HG02884 (cell line): Measurements from ENCODE around the gene KCNK15.
"Not testable (repeated sequence)": the region's sequence is repeated elsewhere in the genome, so short reads cannot be mapped to it uniquely, and the experiment has no call there.

Experiments used
- ATAC-seq: cut with Tn5 transposase; IDR thresholded peaks from one replicate; pipeline ENCODE4 v1.9.1; 2021; ENCODE audit warnings: mild to moderate bottlenecking, moderate library complexity; ENCODE audit not compliant: unreplicated experiment

KCNK15 gene

DNA sequence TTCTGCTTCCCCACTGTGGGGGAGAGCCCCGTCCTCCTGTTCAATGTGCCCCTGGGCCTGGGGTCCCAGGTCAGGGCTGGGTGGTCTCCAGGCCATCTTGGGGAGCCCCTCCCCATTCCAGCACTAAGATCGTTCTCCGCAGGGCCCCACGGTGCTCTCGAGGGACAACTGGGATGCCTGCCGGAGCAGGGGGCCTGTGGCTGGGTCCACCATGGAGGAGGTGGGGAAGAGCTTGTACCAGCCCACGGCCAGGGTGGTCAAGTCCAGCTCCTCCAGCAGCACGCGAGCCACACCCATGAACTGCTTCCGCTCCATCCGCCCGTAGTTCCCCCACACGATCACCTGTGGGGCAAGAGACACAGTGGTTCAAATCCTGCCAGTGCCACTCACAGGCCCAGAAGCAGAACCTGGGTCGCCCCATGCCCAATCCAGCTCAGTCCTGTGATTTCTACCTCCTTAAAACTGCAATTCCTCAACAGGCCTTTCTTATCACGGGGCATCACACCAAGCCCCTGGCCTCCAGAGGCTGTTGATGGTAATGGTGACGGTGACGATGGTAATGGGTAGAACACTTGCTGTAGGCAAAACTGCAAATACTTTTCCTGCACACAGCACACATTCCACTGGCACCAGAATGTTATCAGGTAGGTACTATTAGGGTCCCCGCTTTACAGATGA, 10.5 kb downstream of the KCNK15 start:
- no peak for ATAC-seq

DNA sequence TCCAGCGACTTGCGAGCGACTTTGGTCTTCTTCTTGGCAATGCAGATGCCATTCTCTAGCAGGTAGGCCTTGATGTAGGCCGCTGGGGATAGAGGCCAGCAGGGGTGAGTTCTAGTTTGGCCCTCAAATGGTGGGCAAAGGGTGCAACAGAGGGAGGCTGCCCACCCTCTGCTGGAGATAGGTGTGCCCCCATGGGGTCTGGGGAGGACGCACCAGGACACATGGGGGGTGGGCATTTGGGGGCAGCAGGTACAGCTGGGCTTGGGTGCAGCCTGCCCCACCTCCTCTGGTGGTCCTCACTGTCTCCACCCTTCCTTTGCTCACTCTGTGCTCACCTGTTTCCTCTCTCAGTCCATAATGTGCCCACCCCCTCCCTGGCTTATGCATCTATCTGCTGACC, 11.3 kb downstream of the KCNK15 start:
- ATAC-seq = no peak

DNA sequence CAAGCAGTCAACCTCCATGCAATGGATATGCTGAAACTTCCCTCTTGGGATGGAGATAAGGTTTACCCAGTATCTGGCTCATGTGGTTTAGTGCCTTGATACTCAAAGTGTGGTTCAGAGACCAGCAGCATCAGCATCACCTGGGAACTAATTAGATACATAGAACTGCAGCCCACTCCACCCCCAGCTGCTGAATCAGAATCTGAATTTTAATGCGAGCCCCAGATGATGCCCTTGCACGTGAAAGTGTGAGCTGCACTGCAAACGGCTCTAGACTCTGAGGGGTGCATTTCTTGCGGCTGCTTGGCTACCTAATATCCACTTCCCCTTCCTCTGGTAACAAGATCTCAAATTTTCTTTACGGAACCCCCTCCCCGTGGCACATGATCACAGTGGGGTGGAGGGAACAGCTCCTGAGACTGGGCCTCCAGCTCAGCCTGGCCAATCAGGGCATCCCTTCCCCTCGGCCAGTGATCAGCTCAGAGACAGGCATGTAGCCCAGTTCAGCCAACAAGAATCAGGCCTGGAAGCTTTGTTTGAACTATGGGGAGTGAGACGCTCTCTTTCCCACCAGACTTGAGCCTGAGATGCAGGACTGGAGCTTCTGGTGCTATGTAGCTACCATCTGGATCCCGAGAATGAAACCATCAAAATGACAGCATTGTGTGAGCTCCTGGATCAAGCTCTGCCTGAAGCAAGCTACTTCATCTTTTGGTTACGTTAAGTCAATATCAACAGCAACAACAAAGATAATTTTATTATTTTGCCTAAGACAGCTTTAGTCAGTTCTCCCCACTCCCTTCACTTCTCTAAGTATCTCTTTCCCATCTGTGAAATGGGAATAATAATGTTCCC, 12.8 kb downstream of the KCNK15 start:
- no peak for ATAC-seq

DNA sequence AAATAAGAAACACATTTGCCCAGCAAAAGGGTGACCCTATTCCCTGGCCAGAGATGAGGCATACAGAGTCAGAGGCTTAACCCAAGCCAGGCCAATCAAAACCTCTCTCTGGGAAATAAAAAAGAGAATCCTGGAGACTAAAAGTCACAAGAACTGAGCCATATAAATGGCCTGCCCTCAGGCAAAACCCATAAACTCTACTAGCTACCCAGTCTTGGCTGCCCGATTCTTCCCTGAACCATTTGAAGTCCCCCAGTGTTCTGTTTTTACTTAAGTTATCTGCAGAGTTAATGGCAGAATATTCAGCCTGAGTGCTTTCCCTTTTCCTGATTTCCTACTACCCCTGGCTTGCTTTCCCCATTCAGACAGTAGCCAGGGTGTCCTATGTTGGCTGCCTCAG, 13.9 kb downstream of the KCNK15 start:
- no peak for ATAC-seq

DNA sequence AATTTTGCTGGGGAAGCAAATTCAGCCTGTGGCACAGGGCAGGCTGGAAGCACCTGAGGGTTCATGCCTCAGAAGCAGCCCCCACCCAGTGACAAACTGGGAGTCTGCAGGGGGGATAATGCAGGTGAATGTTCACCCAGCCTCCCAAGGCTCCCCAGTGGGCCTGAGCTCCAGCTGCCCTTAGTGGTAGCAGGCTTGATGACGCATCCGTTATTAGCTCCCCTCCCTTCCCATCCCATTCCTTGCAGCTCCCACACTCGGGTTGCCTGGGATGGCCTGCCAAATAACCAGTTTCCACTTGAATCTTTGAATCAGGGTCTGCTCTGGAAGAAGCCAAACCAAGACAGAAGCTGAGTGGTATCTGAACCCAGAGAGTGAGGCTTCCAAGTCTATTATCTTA, 15.8 kb downstream of the KCNK15 start:
- no peak for ATAC-seq

DNA sequence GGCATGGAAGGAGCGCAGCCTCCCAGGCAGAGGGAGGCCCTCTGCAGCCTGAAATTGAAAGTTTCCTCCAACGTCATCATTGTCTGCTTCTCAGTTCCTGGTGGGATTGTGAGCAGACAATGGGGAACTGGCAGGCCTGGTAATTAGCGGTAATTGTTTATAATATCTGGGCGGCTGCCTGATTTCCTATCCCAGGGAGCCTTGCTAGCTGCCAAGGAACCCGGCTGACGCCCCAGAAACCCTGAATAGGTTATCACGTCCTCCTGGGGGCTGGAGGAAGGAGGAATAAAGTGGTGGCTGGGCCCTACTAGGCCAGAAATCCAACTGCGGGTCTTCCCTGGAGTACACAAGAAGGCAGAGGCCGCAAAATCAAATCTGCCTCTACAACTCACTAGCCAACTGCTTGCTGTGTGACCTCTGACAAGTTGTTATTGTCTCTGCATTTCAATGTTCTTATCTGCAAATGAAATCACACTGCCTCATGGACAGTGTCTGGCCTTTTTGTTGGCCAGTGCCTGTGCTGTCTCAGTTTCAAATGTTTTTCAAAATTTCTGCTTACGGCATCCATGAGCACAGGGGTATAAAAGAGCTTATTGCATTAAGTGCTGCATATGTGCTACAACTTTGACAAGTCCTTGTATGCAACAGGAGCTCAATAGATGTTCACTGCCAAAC, 16.9 kb downstream of the KCNK15 start:
- no peak for ATAC-seq

DNA sequence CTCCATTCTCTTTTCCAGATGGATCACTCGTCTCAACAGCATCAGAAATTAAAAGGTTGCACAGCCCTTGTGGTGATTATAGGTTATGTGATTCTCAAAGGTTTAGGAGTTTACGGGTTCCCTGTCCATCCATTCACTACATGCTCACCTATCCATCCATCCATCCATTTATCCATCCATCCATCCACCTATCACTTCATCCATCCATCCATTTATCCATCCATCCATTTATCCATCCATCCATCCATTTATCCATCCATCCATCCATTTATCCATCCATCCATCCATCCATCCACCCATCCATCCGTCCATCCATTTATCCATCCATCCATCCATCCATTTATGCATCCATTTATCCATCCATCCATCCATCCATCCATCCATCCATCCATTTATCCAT, 18.1 kb downstream of the KCNK15 start:
- not testable (repeated sequence) for ATAC-seq

DNA sequence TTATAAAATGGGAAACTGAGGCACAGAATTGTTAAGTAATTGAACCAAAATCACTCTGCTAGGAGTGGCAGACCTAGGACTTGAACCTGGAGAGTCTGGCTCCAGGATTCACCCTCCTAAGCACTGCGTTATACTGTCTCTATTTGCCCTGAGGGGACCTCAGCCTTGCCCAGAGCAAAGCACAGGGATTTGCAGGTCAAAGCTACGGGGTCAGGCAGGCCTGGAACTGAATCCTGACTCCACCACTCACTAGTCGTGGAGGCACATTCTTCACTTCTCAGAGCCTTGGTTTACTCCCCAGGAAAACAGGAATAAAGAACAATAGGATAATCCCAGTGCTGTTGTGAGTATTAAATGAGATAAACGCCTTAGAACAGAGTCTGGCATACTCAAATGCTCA, 19.4 kb downstream of the KCNK15 start:
- ATAC-seq = no peak

DNA sequence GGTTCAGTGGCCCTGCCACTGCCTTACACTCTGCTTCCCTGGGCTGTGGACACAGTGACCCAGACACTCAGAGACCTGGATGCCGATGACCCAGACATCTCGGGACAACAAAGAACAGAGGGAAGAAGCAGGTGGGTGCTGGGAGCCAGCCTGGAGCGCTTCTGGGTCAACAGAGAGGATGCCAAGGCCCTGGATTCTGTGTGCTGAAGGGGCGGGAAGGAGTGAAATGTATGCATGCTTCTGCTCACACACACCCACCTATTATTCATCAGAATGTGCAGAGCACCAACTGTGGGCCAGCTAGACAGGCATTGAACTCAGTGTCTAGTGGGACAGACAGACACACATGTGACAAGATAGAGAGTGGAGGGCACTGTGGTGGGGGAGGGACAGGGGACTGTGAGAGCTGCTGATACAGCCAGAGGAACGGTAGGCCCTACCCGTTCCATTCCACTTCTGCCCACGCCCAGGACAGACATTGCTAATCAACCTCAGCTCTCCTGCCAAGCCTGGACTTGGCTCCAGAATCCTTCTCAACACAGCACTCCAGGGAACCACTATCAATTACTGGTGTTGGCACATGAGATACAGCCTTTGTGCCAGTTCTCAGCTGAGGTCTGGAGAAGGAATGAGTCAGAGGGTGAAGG, 20.2 kb downstream of the KCNK15 start:
- no peak for ATAC-seq

DNA sequence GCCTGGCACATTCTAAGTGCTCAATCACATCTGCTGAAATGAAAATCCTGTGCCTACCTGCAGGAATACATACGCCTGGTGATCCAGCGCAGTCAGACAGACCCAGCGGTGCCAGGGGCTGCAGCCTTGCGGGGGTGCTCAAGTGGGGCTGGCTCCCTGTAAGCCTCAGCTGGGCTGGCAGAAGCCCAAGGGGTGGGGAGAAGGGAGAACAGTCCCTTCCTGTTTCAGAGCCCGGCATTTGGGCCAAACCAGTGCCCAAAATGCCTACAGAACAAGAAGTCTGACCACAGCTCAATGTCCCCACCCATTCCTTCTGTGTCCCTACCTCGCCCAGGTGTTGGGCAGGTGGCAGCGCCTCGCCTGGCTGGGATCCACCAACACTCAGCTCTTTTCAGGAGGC, 22.6 kb downstream of the KCNK15 start:
- no peak for ATAC-seq

DNA sequence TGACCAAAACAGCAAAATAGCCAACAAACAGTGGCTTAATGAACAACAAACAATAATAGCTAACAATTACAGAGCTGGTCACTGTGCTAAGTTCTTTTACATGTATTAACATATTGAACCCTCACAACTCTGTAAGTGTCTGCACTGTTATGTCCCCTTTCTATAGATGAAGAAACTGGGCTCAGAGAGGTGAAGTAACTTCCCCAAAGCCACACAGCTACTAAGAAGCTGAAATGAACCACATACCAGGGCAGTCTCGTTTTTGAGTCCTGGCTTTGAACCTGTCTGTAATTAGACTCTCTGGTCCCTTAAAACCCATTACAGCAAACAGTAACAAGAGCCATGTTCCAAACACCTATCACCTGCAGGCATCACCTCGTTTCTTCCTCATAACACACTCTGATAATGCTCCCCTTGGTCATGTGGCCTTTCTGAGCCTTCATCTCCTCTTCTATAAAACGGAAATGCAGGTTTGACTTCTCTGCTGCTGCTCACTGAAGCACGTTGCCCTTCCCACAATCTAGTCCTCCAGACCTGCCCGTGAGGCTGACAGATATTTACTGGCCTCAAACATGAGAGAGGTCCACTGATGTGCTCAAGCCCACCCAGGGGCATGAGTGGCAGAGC, 23.3 kb downstream of the KCNK15 start:
- ATAC-seq = no peak

DNA sequence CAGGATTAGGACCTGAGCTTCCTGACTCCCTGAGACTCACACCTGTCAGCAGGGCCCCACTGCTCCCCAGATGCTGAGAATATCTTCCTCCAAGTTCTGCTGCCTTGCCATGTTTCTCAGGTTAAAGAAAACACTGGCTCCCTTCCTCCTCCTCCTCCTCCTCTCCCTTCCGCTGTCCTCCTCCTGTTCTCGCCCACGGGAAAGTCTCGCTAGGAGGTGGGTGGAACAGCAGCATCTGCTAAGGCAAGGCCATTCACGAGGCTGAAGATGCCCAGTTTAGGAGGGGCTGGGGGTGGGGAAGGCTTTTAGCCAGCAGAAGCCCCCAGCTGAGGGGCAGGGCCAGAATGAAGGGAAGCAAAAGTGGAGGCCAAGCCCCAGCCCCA, 23.8 kb downstream of the KCNK15 start:
- no peak for ATAC-seq

DNA sequence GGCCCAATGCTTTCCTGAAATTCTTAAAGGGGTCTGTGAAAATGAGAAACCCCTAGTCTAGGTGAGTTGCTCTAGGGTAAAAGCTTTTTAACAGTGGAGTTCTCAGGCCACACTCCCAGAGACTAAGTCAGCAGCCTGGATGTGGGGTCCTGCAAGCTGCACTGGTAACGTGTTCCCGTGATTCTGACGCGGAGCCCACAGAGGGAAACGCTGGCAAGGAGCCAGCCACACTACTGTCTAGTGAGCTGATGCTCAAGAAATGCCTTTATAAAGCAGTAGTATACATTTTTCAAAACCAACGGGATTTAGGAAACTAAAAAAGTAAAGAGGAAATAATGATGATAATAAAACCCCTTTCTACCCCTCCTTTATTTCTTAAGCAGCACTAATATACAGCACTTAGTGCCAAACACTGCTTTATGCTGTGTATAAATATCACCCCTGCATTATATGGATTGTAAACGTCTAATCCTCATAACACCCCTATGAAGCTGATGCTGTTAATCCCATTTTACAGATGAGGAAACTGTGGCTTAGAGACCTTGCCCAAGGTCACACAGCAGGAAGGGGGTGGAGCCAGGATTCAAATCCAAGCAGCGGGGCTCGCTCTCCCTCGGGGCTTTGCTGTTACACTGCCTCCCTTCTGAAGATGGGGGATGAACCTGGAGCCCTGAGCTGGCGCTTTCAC, 25.0 kb downstream of the KCNK15 start:
- no peak for ATAC-seq

DNA sequence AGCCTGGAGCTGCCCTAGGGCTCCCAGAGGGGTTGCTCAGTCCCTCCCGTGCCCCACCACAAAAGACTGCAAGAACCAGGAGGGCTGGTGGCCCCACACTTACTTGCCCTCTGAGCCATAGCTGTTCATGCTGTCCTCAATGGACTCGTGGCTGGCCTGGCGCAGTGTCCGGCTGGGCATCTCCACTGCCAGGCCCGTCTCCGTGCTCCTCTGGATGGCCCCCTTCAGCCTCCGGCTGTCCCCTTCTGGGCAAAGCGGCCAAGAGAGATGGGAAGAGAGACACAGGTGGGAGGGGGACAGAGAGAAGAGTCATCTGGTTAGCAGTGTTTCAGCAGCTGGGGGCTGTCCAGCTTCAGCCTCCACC, 25.5 kb downstream of the KCNK15 start:
- no peak for ATAC-seq

DNA sequence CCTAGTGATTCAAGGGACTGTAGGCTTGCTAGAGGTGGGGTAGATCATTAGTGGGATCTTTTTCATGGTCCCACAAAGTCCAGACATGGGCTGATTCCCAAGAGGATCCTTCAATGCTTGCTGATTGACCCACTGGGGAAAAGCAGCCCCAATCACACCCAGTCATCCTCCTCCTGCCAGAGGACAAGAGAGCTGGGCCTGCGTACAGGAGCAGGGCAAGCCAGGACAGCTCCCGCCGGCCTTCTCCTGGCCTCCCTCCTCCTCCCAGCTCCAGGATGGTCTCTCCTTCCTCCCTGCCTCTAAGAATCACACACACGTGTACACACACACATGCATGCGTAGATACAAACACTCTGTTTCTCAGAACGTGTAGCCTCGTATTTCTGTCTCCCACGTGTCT, 27.0 kb downstream of the KCNK15 start:
- no peak for ATAC-seq

DNA sequence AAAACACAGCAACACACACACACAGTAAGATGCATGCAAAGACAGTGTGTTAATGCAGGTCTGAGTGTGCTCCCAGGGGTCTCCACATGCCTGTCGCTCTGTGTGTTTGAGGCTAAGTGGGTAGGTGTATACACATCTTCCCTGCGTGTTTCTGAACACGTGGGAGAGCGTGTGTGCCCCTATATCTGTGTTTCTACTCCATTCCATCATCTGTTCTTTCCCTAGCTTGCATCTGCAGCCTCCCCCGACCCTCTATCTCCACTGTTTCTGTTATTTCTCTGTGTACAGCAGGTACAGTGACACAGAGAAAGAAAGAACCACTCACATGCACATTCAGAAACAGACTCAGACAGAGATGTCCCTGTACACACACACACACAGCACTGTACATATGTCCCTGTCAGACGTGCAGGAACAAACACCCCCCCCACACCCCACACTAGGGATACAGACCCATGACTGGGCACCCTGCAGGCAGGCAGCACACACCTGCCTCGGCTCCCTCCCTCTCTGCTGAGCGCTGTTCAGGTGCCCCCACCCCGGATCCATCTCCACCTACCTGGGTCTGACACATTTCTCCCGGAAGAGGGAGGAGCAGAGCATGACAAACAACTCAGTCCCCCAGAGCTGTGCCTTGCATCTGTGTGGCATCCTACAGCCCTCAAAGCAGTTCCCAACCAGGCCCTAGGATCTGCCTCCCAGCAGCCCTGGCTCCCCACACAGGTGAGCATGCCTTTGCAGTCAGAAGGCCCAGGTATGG, 27.6 kb downstream of the KCNK15 start:
- ATAC-seq = no peak

DNA sequence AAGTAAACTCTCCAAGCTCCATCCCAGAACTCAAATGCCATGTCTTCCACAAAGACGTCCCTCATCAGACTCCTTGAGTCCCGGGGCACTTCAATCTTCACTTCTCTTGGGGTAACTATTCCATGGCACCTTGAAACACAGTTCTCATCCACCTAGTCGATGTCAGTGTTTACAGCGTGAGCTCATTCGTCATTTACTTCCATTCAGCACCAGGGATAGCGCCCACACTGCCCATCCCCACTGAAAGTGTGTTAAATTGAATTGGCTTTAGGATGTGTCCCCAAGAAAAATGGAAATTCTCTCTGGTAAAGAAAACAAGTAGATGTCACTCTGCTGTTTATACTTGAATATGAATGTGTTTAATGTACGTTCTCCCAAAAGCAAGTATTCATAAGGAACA, 31.3 kb downstream of the KCNK15 start:
- ATAC-seq = no peak

DNA sequence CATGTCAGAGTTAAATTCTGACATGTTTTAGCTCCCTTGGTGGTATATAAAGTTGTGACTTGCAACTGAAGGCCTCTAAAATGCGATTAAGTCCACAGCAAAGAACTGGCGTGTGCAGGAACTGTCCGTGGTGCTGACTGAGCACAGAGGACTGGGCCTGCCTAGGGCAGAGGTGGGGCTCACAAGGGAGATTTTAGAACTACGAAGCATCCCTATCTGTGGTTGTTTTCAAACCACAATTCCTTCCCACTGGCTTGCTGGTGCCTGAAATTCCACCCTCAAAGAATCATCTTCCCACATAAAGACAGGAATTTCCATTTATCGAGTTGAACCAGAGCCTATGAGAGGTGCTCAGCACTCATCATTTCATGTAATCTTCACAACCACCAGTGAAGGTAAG, 34.6 kb downstream of the KCNK15 start:
- no peak for ATAC-seq

DNA sequence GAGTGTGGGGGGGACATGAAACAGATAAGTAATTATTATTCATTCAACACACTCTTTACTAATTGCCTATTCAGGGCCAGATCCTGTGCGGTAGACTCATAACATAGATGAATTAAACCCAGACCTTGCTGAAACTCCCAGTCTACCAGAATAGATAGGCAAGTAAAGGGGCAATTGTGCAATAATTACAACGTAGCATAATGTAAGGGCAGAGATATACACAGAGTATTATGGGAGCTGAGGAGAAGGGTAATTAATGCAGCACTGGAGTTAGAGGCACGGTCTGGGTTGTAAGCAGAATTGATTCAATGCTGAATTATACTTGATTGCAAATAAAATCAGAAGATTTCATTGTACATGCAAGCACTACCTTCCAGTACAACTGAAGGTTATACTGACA, 35.5 kb downstream of the KCNK15 start:
- no peak for ATAC-seq

DNA sequence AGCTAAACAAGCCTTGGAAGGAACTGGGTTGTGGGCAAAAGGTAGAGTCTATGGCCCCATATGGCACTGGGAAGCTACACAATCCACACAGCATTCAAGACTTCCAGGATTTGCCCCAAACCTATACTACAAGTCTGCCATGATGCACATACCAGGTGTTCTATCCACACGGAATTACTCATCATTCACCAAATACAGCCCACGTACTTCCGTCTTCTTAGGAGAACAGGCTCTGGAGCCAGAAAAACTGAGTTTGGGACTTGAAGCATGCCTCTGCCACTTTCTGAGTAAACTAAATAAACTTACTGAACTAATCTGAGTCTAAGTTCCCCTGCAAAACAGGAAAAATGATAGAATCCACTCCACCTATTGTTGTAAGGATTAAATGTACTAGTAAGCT, 36.1 kb downstream of the KCNK15 start:
- ATAC-seq = no peak
